BLaER1 treated with 17β-estradiol and CSF1 and Interleukin-3, amounts not matched to agents 10 nM and 100 nM (cell line): ENCODE measurements around the gene CHRNA9.

Experiments
- H3K27ac ChIP-seq, 11 experiments: shearing (Covaris generic); formaldehyde crosslinking; 2 replicates each; pipeline ENCODE4 v1.8.1; 2022
- H3K27me3 ChIP-seq, 11 experiments: shearing (Covaris generic); formaldehyde crosslinking; 2 replicates each; pipeline ENCODE4 v1.8.1; 2022
- H3K36me3 ChIP-seq, 11 experiments: shearing (Covaris generic); formaldehyde crosslinking; 2 replicates each; pipeline ENCODE4 v1.8.1; 2022
- H3K4me1 ChIP-seq, 10 experiments: shearing (Covaris generic); formaldehyde crosslinking; 2 replicates each; pipeline ENCODE4 v1.8.1; 2022
- H3K4me2 ChIP-seq, 11 experiments: shearing (Covaris generic); formaldehyde crosslinking; 2 replicates each; pipeline ENCODE4 v1.8.1; 2022
- H3K4me3 ChIP-seq, 10 experiments: shearing (Covaris generic); formaldehyde crosslinking; 2 replicates each; pipeline ENCODE4 v1.8.1; 2022
- H3K9ac ChIP-seq, 11 experiments: shearing (Covaris generic); formaldehyde crosslinking; 2 replicates each; pipeline ENCODE4 v1.8.1; 2022
- H3K9me3 ChIP-seq, 11 experiments: shearing (Covaris generic); formaldehyde crosslinking; replicated peaks in 1 of 11; 2 replicates each; pipeline ENCODE4 v1.8.1; 2022
- H4K20me1 ChIP-seq, 11 experiments: shearing (Covaris generic); formaldehyde crosslinking; 2 replicates each; pipeline ENCODE4 v1.8.1; 2022
- Cebpa-rat ChIP-seq, 11 experiments: shearing (Covaris generic); IDR thresholded peaks; 2 replicates each; pipeline ENCODE4 v1.8.1; 2022

CHRNA9 gene

DNA sequence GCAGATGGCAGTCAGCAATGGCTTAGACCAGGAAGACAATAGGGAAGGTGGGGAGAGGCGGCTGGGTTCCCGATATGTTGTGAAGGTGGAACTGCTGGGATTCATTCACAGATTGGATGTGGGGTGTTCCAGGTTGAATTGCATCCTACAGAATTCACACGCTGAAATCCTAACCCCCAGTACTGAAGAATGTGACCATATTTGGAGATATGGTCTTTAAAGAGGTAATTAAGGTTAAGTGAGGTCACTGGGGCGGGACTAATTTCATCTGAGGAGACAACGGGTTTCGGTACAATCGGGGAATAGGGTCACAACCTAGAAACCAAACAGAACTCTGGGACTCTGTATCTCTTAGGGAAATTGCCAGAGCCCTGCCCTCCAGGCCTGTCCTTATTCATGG, 5.3 kb upstream of the CHRNA9 start:
- H3K36me3 ChIP-seq, result no peaks in the 10 kb centered on the region
- TF ChIP-seq Cebpa-rat (IDR thresholded peaks at IDR 0.05), result no peak
- H3K27me3 ChIP-seq, result no peaks in the 10 kb centered on the region
- H3K4me1 ChIP-seq, result peaks cover 30 to 59% (median 48%) of the 10 kb centered on the region in 10 experiments
- H3K4me3 ChIP-seq, result no peak overlapping the region
- no peak overlapping the region for H3K9ac ChIP-seq
- H3K9me3 ChIP-seq, result no peaks in the 10 kb centered on the region
- peak overlapping the region in 8 of 11 experiments; percentile 9 to 54 (median 23); a peak in 9 of 22 replicates for H3K27ac ChIP-seq
- H3K4me2 ChIP-seq, result peak overlapping the region in 8 of 11 experiments; percentile 5 to 38 (median 11); a peak in 7 of 22 replicates
- H4K20me1 ChIP-seq, result no peaks in the 10 kb centered on the region

DNA sequence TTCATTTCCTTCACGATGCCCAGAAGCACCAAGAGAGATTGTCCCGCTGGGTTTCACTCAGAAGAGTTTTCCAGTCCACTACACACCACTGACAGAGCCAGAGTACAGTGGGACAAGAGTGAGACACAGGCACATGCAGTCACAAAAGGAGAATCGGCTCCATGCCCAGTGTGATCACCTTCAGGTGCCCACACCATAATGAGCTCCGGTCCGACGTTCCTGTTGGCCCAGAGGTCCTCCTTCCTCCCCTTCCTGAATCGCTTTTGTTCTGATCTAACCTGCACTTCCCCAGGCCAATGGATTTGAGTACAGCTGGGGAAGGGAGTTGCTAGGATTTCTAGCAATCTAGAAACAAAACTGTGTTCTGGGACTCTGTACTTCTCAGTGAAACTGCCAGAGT, 4.6 kb upstream of the CHRNA9 start:
- Histone ChIP-seq H4K20me1 (no peaks in the 10 kb centered on the region), H3K4me1 (peaks cover 24 to 52% (median 41%) of the 10 kb centered on the region in 10 experiments), H3K27ac (peak overlapping the region in 8 of 11 experiments; percentile 9 to 54 (median 26); a peak in 16 of 22 replicates)

DNA sequence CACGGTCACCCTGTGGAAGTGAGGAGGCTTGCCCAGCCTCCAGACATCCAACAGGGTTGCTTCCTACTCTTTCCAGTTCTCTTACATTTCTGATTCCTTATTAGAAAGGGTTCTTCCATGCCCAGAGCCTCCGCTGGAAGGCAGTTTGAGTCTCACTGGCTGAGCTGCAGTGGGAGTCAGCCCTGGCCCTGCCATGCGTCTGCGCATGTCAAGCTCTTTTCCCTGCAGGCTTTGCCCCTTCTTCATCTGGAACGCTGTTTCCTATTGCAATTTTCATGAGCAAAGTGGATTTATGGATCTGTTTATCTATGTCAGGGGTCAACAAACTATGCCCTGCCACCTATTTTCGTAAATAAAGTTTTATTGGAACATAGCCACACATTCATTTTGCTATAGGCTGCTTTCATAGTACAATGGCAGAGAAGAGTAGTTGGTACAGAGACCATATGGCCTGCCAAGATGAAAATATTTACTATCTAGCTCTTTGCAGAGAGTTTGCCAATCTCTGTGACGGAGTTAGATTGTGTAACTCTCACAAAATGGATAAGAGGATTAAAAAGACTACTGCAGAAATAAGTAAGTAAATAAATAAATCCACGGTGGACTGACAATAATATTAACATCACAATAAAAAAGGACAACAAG, 3.9 kb upstream of the CHRNA9 start:
- no peaks in the 10 kb centered on the region for H3K9me3 ChIP-seq
- H3K4me2 ChIP-seq, result 0 out of 22 replicates have a peak overlapping the region, but pooled peaks of 1 of the 11 experiments have one; percentile 33
- H3K9ac ChIP-seq, result no peak overlapping the region
- H3K4me1 ChIP-seq, result peaks cover 22 to 45% (median 34%) of the 10 kb centered on the region in 10 experiments
- no peak for TF ChIP-seq Cebpa-rat (IDR thresholded peaks at IDR 0.05)
- peak overlapping the region in 6 of 11 experiments; percentile 10 to 54 (median 32); a peak in 9 of 22 replicates for H3K27ac ChIP-seq
- no peaks in the 10 kb centered on the region for H3K27me3 ChIP-seq
- no peaks in the 10 kb centered on the region for H4K20me1 ChIP-seq
- no peak overlapping the region for H3K4me3 ChIP-seq
- no peaks in the 10 kb centered on the region for H3K36me3 ChIP-seq

More for the DNA sequence above, 4.6 kb upstream of the CHRNA9 start:
- Histone ChIP-seq H3K36me3 (no peaks in the 10 kb centered on the region), H3K9me3 (no peaks in the 10 kb centered on the region), H3K27me3 (no peaks in the 10 kb centered on the region), H3K4me3 (no peak overlapping the region), H3K4me2 (peak overlapping the region in 8 of 11 experiments; percentile 5 to 38 (median 11); a peak in 6 of 22 replicates), H3K9ac (no peak overlapping the region)
- TF ChIP-seq Cebpa-rat (IDR thresholded peaks at IDR 0.05), result no peak

DNA sequence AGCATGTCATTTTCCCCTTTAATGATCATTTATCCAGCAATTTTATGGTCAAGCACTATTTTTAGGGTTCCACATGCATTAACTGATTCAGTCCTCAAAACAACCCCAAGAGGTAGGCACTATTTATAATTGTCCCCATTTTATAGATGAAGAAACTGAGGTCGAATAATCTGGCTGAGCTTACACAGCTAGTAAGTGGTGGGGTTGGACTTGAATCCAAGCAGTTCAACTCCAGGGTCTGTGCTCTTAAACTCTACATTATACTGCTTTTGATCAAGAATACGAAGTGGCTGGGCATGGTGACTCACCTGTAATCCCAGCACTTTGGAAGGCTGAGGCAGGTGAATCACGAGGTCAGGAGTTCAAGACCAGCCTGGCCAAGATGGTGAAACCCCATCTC, 3.2 kb upstream of the CHRNA9 start:
- no peak for TF ChIP-seq Cebpa-rat (IDR thresholded peaks at IDR 0.05)
- no peaks in the 10 kb centered on the region for H4K20me1 ChIP-seq
- no peaks in the 10 kb centered on the region for H3K9me3 ChIP-seq
- H3K36me3 ChIP-seq, result no peaks in the 10 kb centered on the region
- H3K27me3 ChIP-seq, result no peaks in the 10 kb centered on the region
- no peak overlapping the region for H3K4me2 ChIP-seq
- H3K4me3 ChIP-seq, result no peak overlapping the region
- H3K4me1 ChIP-seq, result peaks cover 14 to 38% (median 27%) of the 10 kb centered on the region in 10 experiments
- no peak overlapping the region for H3K9ac ChIP-seq
- no peak overlapping the region for H3K27ac ChIP-seq

DNA sequence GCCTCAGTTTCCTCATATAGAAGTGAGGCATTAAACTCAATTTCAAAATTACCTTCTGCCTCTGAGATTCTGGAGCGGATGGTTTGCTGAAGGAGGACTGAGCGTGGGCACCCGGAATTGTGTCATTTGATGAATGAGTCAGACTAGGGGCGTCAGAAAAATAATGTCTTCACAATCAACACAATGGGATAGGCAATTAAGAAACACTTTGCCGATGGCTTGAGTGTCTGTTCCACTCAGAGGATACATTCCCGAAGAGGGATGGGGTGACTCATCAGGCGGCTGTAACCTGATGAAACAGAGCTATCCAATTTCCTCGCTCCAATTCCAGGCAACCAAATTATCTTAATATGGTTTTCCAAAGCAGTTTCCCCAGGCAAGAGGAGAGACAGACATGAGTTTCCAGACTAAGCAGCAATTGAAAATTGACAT, 1.2 kb upstream of the CHRNA9 start:
- Histone ChIP-seq H3K4me2 (no peak overlapping the region), H3K9me3 (no peaks in the 10 kb centered on the region), H3K9ac (no peak overlapping the region), H3K36me3 (no peaks in the 10 kb centered on the region), H3K4me3 (no peak overlapping the region), H3K4me1 (peaks cover 0 to 18% (median 9%) of the 10 kb centered on the region in 10 experiments; a peak in 12 of 20 replicates), H3K27ac (no peak overlapping the region), H3K27me3 (no peaks in the 10 kb centered on the region), H4K20me1 (no peaks in the 10 kb centered on the region)
- no peak for TF ChIP-seq Cebpa-rat (IDR thresholded peaks at IDR 0.05)

DNA sequence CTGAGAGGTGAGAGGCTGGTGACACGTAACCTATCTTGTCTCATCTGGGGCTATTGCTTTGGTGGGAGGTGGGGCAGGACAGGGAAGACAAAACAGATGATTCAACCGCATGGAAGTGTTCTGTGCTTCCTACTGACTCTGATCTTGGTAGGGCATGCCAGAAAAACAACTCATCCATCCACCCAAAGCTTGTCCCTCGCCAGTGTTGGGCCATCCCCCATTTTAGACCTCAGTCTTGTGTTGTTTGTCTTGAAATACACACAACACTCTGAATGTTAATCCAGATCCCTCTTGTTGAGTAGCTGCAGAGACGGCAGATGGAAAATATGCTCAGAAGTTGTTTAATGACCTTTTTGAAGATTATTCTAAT, 377 bp downstream of the CHRNA9 start:
- Histone ChIP-seq H3K4me2 (peak overlapping the region in 1 of 11 experiments; percentile 6; a peak in 1 of 22 replicates), H3K9ac (no peak overlapping the region), H3K4me3 (no peak overlapping the region), H3K27ac (no peak overlapping the region), H3K27me3 (no peaks in the 10 kb centered on the region), H3K9me3 (0 out of 22 replicates have a peak, but pooled peaks cover 0 to 6% (median 0%) of the 10 kb centered on the region in 11 experiments), H3K36me3 (no peaks in the 10 kb centered on the region), H3K4me1 (peaks cover 0 to 13% (median 6%) of the 10 kb centered on the region in 10 experiments; a peak in 15 of 20 replicates), H4K20me1 (no peaks in the 10 kb centered on the region)
- TF ChIP-seq Cebpa-rat (IDR thresholded peaks at IDR 0.05), result no peak

DNA sequence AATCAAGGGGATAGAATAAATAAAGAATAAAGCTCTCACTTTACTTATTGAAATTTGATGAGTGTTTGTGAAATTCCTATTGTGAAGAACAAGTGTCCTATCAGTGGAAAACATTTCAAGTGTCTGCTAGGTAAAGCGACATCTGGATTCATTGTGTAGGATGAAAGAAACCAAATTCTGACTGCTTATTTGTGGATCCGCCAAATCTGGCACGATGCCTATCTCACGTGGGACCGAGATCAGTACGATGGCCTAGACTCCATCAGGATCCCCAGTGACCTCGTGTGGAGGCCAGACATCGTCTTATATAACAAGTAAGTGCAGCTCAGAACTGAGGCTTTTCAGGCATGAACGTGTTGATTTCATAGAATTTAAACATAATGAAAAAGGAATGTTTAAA, 1.9 kb downstream of the CHRNA9 start:
- no peak overlapping the region for H3K27ac ChIP-seq

DNA sequence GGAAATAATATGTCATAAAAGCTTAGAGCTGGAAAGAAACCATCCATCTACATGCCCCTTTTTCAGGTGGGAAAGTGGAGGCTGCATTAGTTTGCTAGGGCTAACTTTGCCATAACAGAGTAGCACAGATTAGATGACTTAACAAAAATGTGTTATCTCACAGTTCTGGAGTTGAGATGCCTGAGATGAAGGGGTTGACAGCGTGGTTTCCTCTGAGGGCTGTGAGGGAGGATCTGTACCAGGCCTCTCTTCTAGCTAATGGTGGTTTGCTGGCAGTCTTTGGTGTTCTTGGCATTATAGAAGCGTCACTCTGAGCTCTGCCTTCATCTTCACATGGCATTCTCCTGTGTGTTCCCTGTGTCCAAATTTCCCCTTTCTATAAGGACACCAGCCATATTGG, 2.4 kb downstream of the CHRNA9 start:
- Histone ChIP-seq H3K4me1 (peaks cover 0 to 17% (median 0%) of the 10 kb centered on the region in 10 experiments; a peak in 8 of 20 replicates), H3K9me3 (peaks cover 4 to 21% (median 14%) of the 10 kb centered on the region in 11 experiments; a peak in 21 of 22 replicates), H3K4me2 (no peak overlapping the region), H3K4me3 (no peak overlapping the region), H3K9ac (no peak overlapping the region), H4K20me1 (no peaks in the 10 kb centered on the region), H3K36me3 (no peaks in the 10 kb centered on the region), H3K27ac (peak overlapping the region in 1 of 11 experiments; percentile 21; a peak in 1 of 22 replicates), H3K27me3 (no peaks in the 10 kb centered on the region)
- no peak for TF ChIP-seq Cebpa-rat (IDR thresholded peaks at IDR 0.05)

More for the DNA sequence above, 1.9 kb downstream of the CHRNA9 start:
- Histone ChIP-seq H3K9ac (no peak overlapping the region), H3K36me3 (no peaks in the 10 kb centered on the region), H3K4me3 (no peak overlapping the region), H3K4me1 (peaks cover 0 to 17% (median 0%) of the 10 kb centered on the region in 10 experiments; a peak in 8 of 20 replicates), H3K4me2 (no peak overlapping the region), H3K9me3 (peaks cover 0 to 16% (median 10%) of the 10 kb centered on the region in 11 experiments; a peak in 14 of 22 replicates), H3K27me3 (no peaks in the 10 kb centered on the region), H4K20me1 (no peaks in the 10 kb centered on the region)
- no peak for TF ChIP-seq Cebpa-rat (IDR thresholded peaks at IDR 0.05)

DNA sequence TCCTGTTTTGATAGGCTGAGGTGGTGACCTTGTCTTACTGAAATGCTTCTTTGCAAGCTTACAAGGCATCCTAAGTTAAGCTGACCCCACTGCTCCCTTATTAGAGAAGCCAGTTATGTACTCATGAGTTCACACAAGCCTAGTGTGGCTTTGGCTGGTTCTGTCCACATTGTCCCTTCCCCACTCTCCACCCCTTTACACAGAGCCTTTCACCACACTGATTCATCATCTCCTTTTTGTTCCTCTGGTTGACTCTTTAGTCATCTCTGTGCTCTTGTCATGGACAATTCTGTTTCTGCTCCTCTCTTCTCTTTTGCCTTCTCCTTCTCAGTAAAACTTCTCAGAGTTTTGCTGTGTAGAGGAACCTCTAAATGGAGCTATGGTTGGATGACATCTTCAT, 4.9 kb downstream of the CHRNA9 start:
- H3K27me3 ChIP-seq, result no peaks in the 10 kb centered on the region

More for the DNA sequence above, 4.9 kb downstream of the CHRNA9 start:
- Histone ChIP-seq H3K4me3 (no peak overlapping the region), H3K4me1 (peaks cover 0 to 17% (median 2%) of the 10 kb centered on the region in 10 experiments; a peak in 9 of 20 replicates), H3K4me2 (peak overlapping the region in 4 of 11 experiments; percentile 9 to 42 (median 18); a peak in 6 of 22 replicates), H3K9me3 (peaks cover 20 to 36% (median 26%) of the 10 kb centered on the region in 11 experiments), H4K20me1 (no peaks in the 10 kb centered on the region), H3K27ac (peak overlapping the region in 1 of 11 experiments; percentile 2; a peak in 1 of 22 replicates), H3K36me3 (no peaks in the 10 kb centered on the region), H3K9ac (no peak overlapping the region)
- no peak for TF ChIP-seq Cebpa-rat (IDR thresholded peaks at IDR 0.05)
